Measurements from ENCODE around the gene ARMH4.

Gene ARMH4

GRCh38 chr14:57962325-57963035 is 189.5 kb downstream of the ARMH4 start:
- Mint-ChIP-seq H3K4me1 (peaks cover 0 to 2% of the 10 kb centered on the region in 2 donors), H3K27me3 (peaks cover 3 to 6% of the 10 kb centered on the region in 2 donors), H3K4me3 (no peak overlapping the region), H3K27ac (no peak overlapping the region), H3K36me3 (no peaks in the 10 kb centered on the region), H3K9me3 (no peaks in the 10 kb centered on the region)
- ATAC-seq (replicated peaks) (no peak), DNase-seq (no peak)

- H3K4me3 Mint-ChIP-seq = no peak overlapping the region
- no peaks in the 10 kb centered on the region for H3K36me3 Mint-ChIP-seq
- H3K4me1 Mint-ChIP-seq = peaks cover 0 to 2% of the 10 kb centered on the region in 2 donors
- peaks cover 3 to 6% of the 10 kb centered on the region in 2 donors for H3K27me3 Mint-ChIP-seq
- no peaks in the 10 kb centered on the region for H3K9me3 Mint-ChIP-seq
- no peak overlapping the region for H3K27ac Mint-ChIP-seq
- ATAC-seq (replicated peaks) (no peak), DNase-seq (no peak)
Observed at GRCh38 chr14:57961786-57962060, 190.3 kb downstream of the ARMH4 start.

- DNase-seq (no peak), ATAC-seq (replicated peaks) (no peak)
- no peak overlapping the region for H3K27ac Mint-ChIP-seq
- H3K4me1 Mint-ChIP-seq = peaks cover 0 to 2% of the 10 kb centered on the region in 2 donors
- peaks cover 3 to 6% of the 10 kb centered on the region in 2 donors for H3K27me3 Mint-ChIP-seq
- no peak overlapping the region for H3K4me3 Mint-ChIP-seq
- no peaks in the 10 kb centered on the region for H3K36me3 Mint-ChIP-seq
- H3K9me3 Mint-ChIP-seq = no peaks in the 10 kb centered on the region
Observed at GRCh38 chr14:57960946-57961785, 190.8 kb downstream of the ARMH4 start.

- peaks cover 8 to 9% of the 10 kb centered on the region in 2 donors for H3K9me3 Mint-ChIP-seq
- DNase-seq = no peak
- peaks cover 6 to 16% of the 10 kb centered on the region in 2 donors for H3K27me3 Mint-ChIP-seq
- no peak for ATAC-seq (replicated peaks)
- no peak overlapping the region for H3K27ac Mint-ChIP-seq
- no peak overlapping the region for H3K4me3 Mint-ChIP-seq
- H3K4me1 Mint-ChIP-seq = peaks cover 0 to 2% of the 10 kb centered on the region in 2 donors
- no peaks in the 10 kb centered on the region for H3K36me3 Mint-ChIP-seq
Observed at GRCh38 chr14:57957441-57957840, 194.6 kb downstream of the ARMH4 start.

All from stimulated activated naive B cell treated with anti-CD40 and anti-IgM and Interleukin-4, amounts not matched to agents 10 μg/mL and 1 μg/mL and 100 μg/mL, for 72 hours (primary cell).